ENCODE results near the gene RNF183.

DNA sequence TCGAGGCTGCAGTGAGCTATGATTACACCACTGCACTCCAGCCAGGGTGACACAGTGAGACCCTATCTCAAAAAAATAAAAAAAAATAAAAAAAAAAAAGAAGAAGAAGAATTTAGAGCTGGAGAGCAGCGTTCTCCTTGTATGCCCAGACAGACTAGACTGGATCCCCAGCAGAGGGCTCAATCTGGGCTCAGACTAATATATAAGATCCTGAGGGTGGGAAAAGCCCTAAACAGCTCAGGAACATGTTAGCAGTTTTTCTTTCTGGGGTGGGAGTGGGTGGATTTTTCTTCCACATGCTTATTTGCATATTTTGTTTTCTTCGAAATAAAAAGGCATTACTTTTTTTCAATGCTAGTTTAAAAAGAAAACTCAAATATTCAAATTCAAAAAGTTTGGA, 45.3 kb upstream of the RNF183 start:
- TF ChIP-seq ZNF792 (tag by site-specific recombination; IDR thresholded peaks at IDR 0.05) (no peak), GLI4 (tag by site-specific recombination; IDR thresholded peaks at IDR 0.05) (no peak), ZNF112 (tag by site-specific recombination; IDR thresholded peaks at IDR 0.05) (no peak)
- TF ChIP-seq, protein P1, sequence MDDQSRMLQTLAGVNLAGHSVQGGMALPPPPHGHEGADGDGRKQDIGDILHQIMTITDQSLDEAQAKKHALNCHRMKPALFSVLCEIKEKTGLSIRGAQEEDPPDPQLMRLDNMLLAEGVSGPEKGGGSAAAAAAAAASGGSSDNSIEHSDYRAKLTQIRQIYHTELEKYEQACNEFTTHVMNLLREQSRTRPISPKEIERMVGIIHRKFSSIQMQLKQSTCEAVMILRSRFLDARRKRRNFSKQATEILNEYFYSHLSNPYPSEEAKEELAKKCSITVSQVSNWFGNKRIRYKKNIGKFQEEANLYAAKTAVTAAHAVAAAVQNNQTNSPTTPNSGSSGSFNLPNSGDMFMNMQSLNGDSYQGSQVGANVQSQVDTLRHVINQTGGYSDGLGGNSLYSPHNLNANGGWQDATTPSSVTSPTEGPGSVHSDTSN (CRISPR knock-in tag; IDR thresholded peaks at IDR 0.05), result no peak

Data from HEK293 (cell line).